SHP77 treated with DMSO at 0.1 percent for 48 hours (cell line): Measurements from ENCODE around the gene KDM1A.

Experiments
- DNase-seq: peaks from one replicate; lab custom pipeline; 2025; lab: John Stamatoyannopoulos, UW

The KDM1A gene

DNA sequence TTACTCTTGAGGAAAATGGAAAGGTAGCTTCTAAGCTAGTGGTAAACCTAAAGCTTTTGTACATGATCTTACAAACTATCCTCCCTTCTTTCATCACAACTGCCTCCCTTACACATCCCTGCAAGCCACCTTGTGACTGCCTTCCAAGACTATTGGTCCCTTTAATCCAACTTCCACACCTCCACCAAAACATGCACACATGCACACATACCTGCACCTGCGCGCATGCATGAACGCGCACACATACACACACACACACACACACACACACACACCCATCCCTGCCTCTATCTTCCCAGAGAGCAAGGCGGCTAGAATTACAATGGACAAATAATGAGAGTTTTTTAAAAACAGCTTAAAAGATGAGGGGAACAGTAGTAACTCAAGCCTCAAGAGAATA is 91.1 kb downstream of the KDM1A start:
- DNase-seq = no peak

DNA sequence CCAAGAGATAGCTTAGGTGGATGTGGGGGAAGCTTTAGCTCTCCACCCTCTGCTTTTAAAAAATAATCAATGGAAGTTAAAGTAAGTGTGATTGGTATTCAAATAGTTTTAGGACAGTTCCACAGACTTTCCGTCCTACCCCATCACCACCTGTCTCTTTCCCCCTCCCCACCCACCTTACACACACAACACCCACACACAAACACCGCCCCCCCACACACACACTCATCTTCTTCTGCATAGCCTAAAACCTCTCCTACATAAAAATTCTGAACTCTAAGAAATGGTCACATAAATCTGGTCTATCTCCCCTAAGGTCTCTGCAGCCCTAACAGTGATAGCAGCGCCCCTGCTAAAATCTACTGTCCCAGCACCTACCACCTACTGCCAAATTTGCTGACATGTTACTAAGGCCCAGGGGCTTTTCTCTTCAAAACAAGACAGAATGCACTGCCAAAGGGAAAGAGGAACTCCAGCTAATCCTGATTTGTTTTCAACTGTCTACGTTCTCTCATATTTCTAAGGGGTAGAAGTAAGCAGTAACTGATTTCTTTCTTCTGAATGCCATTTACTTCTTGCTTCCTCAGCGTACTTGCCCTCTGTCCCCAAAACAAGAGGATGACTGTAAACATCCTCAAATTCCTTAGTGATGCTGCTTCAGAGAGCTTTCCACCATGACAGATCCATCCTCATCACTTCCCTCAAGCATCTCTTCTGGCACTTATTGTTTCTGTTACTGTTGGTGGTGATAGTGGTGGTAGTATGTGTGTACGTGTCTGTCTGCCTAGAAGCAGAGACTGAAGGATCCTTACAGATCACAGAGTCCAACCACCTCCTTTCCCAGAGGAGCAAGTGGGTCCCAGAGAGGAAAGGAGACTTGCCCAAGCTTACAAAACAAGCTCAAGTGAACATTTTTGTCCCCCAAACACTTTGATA is 92.6 kb downstream of the KDM1A start:
- no peak for DNase-seq

DNA sequence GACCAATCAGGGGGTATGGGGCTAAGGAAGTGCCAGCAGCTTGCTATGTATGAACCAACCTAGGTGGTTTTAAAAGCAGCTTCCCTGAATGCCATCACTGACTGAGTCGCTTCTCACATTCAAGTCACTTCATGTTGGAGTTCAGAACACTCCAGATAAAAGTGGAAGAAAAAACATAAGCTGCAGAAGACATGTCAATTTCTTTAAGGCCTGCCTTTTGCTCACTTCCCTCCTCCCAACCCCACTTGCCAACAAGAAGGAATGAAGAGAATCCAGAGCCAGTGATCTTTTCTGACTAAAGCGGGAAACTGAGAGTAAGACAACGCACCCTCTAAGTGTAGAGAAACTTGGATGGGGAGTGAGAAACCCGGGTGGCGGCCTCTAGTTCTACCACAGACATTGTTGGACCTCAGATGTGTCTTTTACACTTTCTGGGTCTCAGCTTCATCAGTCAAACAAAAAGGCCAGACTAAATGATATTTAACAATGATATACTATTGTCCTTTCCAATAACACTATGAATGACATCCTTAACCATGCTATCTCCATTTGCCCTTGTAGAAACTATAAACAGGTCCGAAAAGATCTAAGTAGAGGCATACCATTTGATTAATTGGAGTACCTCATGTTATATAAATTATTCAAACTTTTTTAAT is 95.3 kb downstream of the KDM1A start:
- DNase-seq = no peak

DNA sequence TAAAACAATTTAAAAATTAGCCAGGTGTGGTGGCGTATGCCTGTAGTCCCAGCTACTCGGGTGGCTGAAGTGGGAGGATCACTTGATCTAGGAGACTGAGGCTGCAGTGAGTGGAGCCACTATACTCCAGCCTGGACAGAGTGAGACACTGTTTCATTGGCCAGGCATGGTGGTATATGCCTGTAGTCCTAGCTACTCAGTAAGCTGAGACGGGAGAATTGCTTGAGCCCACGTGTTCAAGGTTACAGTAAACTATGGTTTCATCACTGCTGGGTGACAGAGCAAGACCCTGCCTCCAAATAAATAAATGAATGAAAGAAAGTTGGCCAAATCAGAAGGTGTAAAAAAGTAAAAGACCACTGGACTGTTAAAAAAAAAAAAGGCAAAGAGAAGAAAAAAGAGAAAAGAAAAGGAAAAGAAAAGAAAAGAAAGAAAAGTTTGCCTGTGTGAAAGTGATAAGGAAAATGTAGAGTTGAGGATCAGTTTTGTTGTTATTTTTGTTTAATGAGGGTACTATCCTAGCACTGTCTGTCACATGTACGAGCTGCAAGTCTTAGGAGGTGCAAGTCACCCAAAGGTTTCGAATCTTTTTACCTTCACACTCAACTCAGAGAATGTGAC is 97.1 kb downstream of the KDM1A start:
- DNase-seq = no peak

DNA sequence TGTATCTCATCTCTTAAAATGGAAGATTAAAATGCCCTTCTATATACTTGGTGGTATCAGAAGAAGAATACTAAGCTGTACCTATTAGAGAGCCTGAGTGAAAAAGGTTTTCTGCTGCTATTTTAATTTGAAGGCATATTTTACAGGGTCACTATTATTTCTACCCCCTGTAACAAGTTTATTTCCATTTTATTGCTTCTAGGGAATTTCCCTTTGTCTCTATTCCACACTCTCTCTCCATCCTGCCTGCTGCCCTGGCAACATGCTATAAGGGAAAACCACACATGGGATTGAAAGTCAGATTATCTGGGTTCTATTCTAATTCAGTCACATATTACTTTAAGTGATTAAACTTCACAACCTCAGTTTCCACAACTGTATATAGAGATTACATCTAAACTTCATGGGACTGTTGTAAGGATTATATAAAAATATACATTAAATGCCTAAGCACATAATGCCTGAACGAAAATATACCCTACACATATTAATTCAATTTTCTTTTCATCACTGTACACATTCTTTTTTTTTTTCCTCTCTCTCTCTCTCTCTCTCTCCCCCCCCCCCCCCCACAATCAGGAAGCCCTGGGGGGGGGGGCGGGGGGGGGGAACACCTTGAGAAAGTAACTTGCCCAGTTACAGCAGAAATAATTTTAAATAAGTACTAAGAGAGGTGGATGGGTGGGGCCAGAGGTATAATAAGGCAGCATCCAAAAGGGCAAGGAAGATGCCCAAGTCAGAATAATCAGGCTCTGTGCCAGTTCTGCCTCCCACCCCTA is 97.8 kb downstream of the KDM1A start:
- DNase-seq = no peak

DNA sequence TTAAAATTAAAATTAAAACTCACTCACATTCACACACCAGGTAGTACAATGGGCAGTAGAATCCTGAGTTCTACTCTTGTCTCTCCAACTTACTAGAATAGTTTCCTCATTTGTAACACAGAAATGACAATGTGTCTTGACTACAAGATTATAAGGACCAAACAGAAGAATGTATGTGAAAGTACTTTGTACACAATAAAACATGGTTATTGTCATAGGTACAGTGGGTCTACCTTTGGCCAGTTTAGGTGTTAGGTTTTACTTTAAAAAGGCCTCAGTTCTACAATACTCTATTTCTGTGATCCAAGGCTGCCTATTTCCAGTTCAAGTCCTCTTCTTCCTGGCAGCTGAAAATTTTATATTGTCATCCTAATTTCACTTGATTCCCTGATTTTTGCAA is 99.1 kb downstream of the KDM1A start:
- no peak for DNase-seq

DNA sequence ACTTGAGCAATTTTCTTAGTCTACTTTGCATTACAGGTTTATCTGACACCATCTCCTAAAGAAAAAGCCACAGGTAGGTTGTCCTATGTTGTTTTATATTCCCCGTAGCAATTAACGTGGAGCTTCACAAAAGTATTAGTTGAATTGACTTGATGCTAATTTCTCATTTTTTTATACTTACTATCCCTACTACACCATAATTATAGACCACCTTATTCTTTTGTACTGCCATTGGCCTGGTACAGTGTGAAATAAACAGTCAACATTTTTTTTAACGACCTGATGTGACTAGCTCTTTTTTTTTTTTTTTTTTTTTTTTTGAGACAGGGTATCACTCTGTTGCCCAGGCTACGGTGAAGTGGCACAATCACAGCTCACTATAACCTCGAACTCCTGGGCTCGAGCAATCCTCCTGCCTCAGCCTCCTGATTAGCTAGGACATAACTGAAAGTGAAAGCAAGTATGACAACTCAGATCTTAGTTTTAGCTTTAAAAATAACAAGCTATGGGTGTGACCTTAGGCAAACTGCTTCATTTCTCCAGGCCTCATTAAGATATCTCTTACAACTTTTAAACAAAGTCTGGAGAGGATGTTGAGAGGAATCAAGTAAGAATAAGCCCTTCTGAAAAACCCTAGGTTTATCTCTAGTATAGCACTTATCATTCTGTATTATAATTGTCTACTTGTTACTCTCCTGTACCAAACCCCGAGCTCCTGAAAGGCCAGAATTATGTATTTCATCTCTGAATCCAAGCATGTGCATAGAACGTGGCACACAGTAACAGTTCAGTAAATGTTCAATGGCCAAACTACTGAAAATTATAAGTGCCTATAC is 99.9 kb downstream of the KDM1A start:
- no peak for DNase-seq

DNA sequence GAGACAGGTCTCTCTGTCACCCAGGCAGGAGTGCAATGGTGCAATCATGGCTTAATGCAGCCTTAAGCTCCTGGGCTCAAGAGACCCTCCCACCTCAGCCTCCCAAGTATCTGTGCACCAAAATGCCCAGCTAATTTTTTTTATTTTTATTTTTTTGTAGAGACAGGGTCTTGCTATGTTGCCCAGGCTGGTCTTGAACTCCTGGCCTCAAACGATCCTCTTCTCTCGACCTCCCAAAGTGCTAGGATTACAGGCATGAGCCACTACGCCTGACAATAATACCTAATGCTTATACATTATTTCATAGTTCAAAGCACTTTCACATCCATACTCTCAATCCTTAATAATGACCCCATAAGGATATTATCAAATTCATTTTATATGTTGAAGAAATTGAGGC is 101.1 kb downstream of the KDM1A start:
- no peak for DNase-seq

DNA sequence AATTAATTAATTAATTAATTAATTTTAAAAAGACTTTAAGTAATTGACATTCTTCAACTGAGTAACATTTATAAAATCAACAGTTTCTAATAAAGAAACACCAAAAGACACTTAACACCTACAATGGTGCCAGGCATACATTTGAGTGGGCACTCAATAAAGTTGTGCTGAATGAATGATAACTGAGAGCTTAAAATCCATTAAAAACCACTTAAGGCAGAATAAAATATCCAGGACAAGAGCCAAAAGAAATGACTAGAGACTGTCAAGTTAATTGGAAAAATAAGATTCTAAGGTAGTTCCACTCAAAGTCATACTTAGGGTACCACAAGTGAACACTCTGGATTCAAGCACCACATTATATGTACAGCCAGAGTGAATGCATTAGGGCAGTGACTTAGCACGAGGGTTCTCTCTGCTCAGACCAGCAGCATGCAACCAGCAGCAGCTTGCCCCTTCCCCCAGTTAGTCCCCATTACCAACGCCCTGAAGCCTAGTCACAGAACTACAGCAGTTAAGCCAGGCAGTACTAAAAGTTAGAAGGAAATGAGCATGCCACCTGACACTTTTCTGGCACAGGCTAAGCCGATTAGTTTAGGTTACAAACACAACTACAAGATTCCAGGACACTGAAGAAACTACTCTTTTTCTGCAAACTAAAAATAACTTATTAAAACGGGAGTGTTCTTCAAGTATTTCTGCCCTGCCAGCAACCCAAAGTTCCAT is 102.9 kb downstream of the KDM1A start:
- no peak for DNase-seq

DNA sequence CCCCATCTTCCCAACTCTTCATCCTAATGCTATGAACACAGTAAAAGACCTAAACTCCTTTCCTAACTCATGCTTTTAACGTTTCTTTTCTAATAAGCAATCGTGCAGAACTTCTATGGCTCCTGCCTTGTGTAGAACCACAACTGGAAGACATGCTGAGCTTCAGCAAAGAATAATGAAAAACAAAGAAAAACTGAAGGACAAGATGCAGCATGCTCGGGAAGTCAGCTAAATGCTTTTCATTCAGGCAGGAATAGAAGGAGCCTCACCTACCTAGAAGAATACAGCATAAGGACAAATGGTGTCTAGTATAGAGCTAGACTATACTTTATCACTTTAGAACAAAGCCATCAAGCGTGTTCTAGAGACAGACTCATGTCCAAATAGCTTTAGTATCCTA is 103.5 kb downstream of the KDM1A start:
- no peak for DNase-seq

DNA sequence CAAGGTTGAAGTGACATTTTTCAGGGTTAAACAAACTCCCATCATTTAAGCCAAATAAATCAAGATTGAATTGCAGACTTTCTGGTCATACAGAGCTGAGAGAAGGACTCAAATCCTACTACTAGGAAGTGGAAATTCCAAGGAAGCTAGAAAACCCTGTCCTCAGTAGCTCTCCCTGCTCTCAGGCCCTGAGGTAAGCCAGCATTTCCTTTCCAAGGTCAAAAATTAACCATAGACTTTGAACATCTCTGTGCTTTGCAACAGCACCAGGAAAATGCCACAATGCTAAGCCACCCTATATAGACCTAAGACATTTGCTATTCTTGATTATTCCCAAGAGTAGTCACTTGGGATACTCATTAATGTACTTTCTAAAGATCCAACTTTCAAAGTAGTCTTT is 104.3 kb downstream of the KDM1A start:
- DNase-seq = no peak

DNA sequence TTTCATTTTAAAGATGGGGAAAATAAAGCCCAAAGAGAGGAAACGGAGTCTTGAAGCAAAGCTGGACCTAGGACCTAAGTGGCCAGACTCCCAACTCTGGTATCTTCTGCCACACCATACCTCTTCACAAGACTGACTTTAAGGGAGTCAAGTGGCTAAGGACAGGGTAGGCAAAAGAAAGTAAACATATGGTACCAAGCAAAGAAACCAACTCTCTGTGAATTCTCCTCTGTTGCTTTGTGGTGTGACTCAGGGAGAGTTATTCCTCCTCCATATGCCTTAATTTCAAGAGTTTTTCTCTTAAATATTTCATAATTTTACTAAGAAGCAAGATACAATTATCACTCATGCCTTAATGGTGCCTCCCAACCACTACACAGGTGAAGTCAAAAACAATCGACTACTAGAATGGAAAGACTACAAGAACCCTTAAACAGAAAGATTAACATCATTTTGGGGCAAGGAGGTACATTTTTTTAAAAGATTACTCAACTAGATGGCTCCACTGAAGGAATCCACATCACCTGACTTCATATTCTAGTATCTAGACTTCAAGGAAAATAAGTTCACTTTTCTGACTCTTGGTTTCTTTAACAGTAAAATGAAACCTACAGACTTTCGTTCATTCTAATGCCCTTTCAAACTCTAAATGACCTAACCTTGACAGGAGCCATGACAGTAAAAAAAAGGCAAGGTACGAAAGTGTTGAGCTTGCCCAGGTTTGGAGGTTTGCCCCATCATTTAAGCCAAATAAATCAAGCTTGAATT is 105.2 kb downstream of the KDM1A start:
- no peak for DNase-seq

DNA sequence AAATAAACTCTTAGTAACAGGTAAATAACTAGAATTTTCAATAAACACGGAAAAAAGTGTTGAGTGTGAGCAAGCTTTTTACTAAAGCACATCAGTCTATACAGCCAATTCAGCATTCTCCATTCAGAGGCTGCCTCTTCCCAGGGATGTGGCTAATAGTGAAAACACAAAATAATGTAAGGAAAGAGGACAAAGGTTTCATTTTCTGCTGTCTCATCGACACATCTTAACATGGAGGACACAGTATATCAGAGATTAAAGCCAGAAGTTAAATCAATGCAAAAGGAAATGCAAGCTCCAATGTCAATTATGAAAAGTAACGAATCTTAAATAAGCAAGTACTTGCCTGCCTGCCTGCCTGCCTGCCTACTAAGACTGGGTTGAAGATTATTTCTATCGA is 106.2 kb downstream of the KDM1A start:
- DNase-seq = no peak

DNA sequence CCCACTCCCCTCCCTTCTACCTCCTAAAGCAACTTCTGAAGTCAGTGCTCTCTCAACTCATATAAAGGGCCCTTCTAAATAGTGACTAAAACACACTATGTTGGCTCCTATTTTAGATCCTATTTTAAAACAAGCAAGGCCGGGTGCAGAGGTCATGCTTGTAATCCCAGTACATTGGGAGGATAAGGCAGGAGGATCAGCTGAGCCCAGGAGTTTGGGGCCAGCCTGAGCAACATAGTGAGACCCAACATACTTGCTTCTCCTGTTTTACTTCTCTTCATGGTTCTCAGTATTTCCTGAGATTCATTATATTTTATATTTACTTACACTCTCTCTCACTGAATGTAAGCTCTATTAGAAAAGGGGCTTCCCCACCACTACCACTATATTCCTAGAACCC is 106.9 kb downstream of the KDM1A start:
- no peak for DNase-seq

DNA sequence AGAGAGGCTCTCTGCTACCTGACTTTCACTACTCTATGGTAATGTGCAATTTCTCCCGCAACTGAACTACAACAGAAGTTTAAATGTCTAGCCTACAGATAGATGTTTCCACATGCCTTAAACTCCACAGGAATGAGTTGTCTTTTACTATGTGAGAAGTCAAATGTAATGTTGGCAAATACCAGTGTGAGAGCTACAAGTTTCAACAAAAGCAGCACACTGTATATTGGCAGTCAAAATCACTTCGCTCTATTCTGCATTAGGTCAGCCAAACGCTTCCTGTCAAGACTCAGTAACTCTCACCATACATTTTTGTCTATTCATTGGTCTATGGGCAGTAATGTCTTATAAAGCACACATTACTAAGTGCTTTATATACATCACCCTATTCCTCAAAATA is 107.5 kb downstream of the KDM1A start:
- DNase-seq = no peak

DNA sequence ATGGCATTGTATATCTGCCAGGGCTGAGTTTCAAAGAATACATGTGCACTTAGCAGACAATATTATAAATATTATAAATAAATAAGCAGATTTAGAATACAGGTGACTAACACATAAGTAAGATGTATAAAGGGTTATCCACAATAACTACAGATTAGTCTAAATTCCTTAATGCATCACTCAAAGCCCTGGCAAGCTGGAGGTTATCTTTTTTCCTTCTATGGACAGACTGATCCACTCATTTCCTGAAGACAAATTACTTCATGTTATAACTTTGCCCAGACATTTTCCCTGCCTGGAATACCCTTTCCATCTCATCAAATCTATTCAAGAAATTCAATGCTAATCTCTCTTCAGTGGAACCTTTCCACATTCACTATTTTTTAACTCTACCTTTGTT is 110.6 kb downstream of the KDM1A start:
- DNase-seq = no peak

DNA sequence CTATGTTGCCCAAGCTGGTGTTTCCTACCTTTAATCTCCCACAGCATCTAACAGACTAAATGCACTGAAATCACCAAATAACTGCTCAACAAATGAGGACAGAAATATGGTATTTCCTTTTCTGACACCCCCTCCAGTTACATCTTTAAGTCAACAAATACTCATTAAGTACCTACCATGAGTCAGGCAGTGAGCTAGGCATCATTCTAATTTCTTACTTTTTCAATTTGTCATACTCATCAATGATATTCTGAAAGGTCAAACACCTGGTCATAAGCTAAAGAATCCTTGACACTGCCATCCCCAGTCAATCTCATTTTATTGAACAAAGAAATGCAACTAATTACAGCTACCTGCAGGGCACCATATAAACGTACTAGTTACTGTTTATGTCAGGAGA is 112.8 kb downstream of the KDM1A start:
- no peak for DNase-seq
